GM20431 (cell line): Measurements from ENCODE around the gene SNAI3.

ENCODE experiments used
- in situ Hi-C: fragments of 300-500 bp; cut with MseI, MboI; formaldehyde crosslinking; loops from one replicate; pipeline ENCODE4 v1.15.0; 2020; ENCODE audit warnings: low sequenced_read_pairs; ENCODE audit not compliant: unreplicated experiment

The SNAI3 gene

GRCh38 chr16:88639231-88640038, 46.9 kb downstream of the SNAI3 start:
- in situ Hi-C loops = no loop called here

- in situ Hi-C loops = no loop called here
Observed at GRCh38 chr16:88638323-88639230, 47.7 kb downstream of the SNAI3 start, which contains the start of gene IL17C. Gene IL17C, plus strand, starts transcription at chr16:88638572. Its CDS starts 70 bp downstream, at chr16:88638642.

- in situ Hi-C loops = no loop called here
Observed at GRCh38 chr16:88636488-88637265, 49.6 kb downstream of the SNAI3 start.

GRCh38 chr16:88635671-88636319, 50.5 kb downstream of the SNAI3 start:
- in situ Hi-C loops = no loop called here

- in situ Hi-C loops = no loop called here
Observed at GRCh38 chr16:88634994-88635670, 51.2 kb downstream of the SNAI3 start.

- in situ Hi-C loops = no loop called here
Observed at GRCh38 chr16:88634141-88634993, 51.9 kb downstream of the SNAI3 start.

GRCh38 chr16:88633684-88634140, 52.6 kb downstream of the SNAI3 start:
- in situ Hi-C loops = no loop called here

- in situ Hi-C loops = no loop called here
Observed at GRCh38 chr16:88632587-88632930, 53.7 kb downstream of the SNAI3 start.

GRCh38 chr16:88631920-88632586, 54.3 kb downstream of the SNAI3 start:
- in situ Hi-C loops = no loop called here

- in situ Hi-C loops = no loop called here
Observed at GRCh38 chr16:88631384-88631783, 54.9 kb downstream of the SNAI3 start.

GRCh38 chr16:88630941-88631340, 55.4 kb downstream of the SNAI3 start:
- in situ Hi-C loops = no loop called here

- in situ Hi-C loops = no loop called here
Observed at GRCh38 chr16:88630433-88630832, 55.9 kb downstream of the SNAI3 start.

GRCh38 chr16:88629835-88630234, 56.5 kb downstream of the SNAI3 start:
- in situ Hi-C loops = no loop called here

GRCh38 chr16:88628512-88628974, 57.8 kb downstream of the SNAI3 start:
- in situ Hi-C loops = no loop called here
